GM12892 (cell line): ENCODE data around the gene SLC32A1.

Experiments
- POLR2A ChIP-seq: IDR thresholded peaks from 2 replicates; pipeline ENCODE4 v1.6.1; 2011; ENCODE audit warnings: low read depth, low read length, control low read depth
- TAF1 ChIP-seq: IDR thresholded peaks from 2 replicates; pipeline ENCODE4 v1.6.1; 2011; ENCODE audit warnings: low read depth, mild to moderate bottlenecking, control low read depth, low read length, borderline replicate concordance

DNA sequence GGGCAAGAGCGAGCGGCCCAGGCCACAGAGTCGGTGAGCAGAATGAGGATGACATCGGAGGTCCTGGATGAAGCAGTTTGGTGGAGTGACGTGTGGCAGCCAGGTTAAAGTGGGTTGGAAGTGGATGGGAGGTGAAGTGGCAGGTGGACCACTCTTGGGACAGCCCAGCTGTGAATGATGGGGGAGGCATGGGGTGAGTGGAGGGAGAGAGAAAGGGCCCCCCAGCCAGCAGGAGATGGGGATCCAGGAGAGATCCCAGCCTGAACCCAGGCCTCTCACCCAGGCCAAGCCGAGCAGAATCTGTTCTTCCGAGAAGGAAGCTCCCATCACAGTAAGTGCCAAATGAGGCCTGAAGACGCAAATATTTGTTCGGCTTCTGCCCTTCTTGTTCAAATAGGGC, 27.0 kb upstream of the SLC32A1 start:
- TF ChIP-seq TAF1 (no peak), POLR2A (no peak)
